ENCODE data around the gene GALNT7.
"Not testable (repeated sequence)": the region's sequence is repeated elsewhere in the genome, so short reads cannot be mapped to it uniquely, and the experiment has no call there.

Gene GALNT7

DNA sequence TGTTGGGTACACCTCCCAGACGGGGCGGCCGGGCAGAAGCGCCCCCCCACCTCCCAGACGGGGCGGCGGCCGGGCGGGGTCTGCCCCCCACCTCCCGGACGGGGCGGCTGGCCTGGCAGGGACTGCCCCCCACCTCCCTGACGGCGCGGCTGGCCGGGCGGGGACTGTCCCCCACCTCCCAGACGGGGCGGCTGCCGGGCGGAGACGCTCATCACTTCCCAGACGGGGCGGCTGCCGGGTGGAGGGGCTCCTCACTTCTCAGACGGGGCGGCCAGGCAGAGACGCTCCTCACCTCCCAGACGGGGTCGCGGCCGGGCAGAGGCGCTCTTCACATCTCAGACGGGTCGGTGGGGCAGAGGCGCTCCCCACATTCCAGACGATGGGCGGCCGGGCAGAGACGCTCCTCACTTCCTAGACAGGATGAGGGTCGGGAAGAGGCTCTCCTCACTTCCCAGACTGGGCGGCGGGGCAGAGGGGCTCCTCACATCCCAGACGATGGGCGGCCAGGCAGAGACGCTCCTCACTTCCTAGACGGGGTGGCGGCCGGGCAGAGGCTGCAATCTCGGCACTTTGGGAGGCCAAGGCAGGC, 15.1 kb downstream of the GALNT7 start:
- peaks cover 34% of the 10 kb centered on the region for H3K4me1 ChIP-seq (ENCODE audit: control insufficient read depth, insufficient read depth, low read length)
- H3K27ac ChIP-seq (ENCODE audit: extremely low read depth, low read depth, low read length); POLR2A ChIA-PET; H3K4me3 ChIP-seq (ENCODE audit: low read depth, low read length); H3K9me3 ChIP-seq (ENCODE audit: control insufficient read depth, insufficient read depth, low read depth, low read length); H3K36me3 ChIP-seq (ENCODE audit: control insufficient read depth in 2 of 2, insufficient read depth in 1 of 2, low read length in 2 of 2): not testable (repeated sequence)
- TF ChIP-seq ZNF202 (tag by site-specific recombination; IDR thresholded peaks at IDR 0.05; ENCODE audit: borderline replicate concordance): peak; percentile 79; the same call in 1 of the 2 replicates
- CTCF ChIA-PET: interaction anchor here (0.7 kb wide), 1 partner anchor 15 kb away, joined by 3 read pairs; no protein-coding TSS in a partner anchor

DNA sequence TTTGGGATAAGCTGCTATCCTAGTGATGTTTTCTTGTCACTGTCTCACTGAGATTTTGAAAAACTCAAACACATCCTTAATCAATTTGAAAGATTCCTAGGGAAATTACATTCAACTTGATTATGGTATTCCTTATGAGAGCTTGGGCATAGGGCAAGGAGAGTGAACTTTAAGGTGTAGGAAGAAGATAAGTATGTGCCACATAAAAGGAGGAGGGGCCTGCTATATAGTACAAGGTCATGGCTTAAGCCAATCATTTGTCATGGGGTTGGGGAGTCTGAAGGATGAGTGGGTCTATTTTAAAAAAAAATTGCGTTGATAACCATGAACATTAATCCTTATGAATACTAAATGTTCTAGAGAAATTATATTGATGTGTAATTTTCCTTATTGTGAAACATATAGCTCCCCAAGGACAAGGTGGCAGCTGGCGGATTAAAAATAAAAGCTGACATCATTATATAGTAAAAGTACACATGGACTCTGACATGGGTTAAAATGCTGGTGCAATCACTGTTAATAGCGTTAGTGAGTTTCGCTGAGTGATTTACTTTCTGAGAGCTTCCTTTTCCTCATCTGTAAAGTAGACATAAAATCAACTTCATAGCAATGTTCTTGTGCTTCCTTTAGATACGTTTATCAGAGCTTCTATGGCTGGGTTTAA, 17.4 kb downstream of the GALNT7 start:
- peaks cover 33% of the 10 kb centered on the region for H3K4me1 ChIP-seq (ENCODE audit: control insufficient read depth, insufficient read depth, low read length)
- ChIA-PET CTCF (interaction anchor here (0.7 to 0.9 kb wide), 2 partner anchors 15 to 89 kb away, joined by 3 to 4 read pairs; no protein-coding TSS in a partner anchor), POLR2A (interaction anchor here (0.6 kb wide), 1 partner anchor 17 kb away, joined by 3 read pairs; the partner anchor contains the start of gene GALNT7)
- H3K4me3 ChIP-seq (ENCODE audit: low read depth, low read length): no peak overlapping the region
- H3K36me3 ChIP-seq (ENCODE audit: control insufficient read depth in 2 of 2, insufficient read depth in 1 of 2, low read length in 2 of 2): no peaks in the 10 kb centered on the region
- H3K9me3 ChIP-seq (ENCODE audit: control insufficient read depth, insufficient read depth, low read depth, low read length): no peaks in the 10 kb centered on the region
- H3K27ac ChIP-seq (ENCODE audit: extremely low read depth, low read depth, low read length): no peak overlapping the region
- TF ChIP-seq KLF16 (tag by site-specific recombination; IDR thresholded peaks at IDR 0.05) (no peak), ZNF10 (tag by site-specific recombination; IDR thresholded peaks at IDR 0.05) (no peak), ZBTB8A (tag by site-specific recombination; IDR thresholded peaks at IDR 0.05) (no peak), ZSCAN16 (tag by site-specific recombination; IDR thresholded peaks at IDR 0.05) (no peak), ZNF292 (tag by site-specific recombination; IDR thresholded peaks at IDR 0.05; ENCODE audit: borderline replicate concordance, low read depth) (no peak), ZNF785 (tag by site-specific recombination; IDR thresholded peaks at IDR 0.05) (no peak), ZNF623 (tag by site-specific recombination; IDR thresholded peaks at IDR 0.05) (no peak), ZNF391 (tag by site-specific recombination; IDR thresholded peaks at IDR 0.05; ENCODE audit: borderline replicate concordance, low read depth) (no peak), SETDB1 (IDR thresholded peaks at IDR 0.05; ENCODE audit: insufficient read length, low read length) (no peak), ZNF76 (tag by site-specific recombination; IDR thresholded peaks at IDR 0.05; ENCODE audit: borderline replicate concordance, low read depth) (no peak), ZNF341 (tag by site-specific recombination; IDR thresholded peaks at IDR 0.05; ENCODE audit: low read depth) (no peak), IKZF3 (tag by site-specific recombination; IDR thresholded peaks at IDR 0.05) (peak; percentile 56), ZNF23 (tag by site-specific recombination; IDR thresholded peaks at IDR 0.05; ENCODE audit: borderline replicate concordance) (no peak), ZNF335 (tag by site-specific recombination; conservative IDR thresholded peaks at IDR 0.05) (no peak)
- TF ChIP-seq, protein P1, sequence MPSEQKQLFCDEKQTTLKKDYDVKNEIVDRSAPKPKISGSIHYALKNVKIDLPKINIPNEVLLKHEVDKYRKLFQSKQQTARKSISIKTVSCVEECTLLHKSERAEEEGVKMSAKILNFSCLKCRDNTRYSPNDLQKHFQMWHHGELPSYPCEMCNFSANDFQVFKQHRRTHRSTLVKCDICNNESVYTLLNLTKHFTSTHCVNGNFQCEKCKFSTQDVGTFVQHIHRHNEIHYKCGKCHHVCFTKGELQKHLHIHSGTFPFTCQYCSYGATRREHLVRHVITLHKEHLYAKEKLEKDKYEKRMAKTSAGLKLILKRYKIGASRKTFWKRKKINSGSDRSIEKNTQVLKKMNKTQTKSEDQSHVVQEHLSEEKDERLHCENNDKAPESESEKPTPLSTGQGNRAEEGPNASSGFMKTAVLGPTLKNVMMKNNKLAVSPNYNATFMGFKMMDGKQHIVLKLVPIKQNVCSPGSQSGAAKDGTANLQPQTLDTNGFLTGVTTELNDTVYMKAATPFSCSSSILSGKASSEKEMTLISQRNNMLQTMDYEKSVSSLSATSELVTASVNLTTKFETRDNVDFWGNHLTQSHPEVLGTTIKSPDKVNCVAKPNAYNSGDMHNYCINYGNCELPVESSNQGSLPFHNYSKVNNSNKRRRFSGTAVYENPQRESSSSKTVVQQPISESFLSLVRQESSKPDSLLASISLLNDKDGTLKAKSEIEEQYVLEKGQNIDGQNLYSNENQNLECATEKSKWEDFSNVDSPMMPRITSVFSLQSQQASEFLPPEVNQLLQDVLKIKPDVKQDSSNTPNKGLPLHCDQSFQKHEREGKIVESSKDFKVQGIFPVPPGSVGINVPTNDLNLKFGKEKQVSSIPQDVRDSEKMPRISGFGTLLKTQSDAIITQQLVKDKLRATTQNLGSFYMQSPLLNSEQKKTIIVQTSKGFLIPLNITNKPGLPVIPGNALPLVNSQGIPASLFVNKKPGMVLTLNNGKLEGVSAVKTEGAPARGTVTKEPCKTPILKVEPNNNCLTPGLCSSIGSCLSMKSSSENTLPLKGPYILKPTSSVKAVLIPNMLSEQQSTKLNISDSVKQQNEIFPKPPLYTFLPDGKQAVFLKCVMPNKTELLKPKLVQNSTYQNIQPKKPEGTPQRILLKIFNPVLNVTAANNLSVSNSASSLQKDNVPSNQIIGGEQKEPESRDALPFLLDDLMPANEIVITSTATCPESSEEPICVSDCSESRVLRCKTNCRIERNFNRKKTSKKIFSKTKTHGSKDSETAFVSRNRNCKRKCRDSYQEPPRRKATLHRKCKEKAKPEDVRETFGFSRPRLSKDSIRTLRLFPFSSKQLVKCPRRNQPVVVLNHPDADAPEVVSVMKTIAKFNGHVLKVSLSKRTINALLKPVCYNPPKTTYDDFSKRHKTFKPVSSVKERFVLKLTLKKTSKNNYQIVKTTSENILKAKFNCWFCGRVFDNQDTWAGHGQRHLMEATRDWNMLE (tag by site-specific recombination; conservative IDR thresholded peaks at IDR 0.05; ENCODE audit: low read depth): no peak
- TF ChIP-seq, protein P2, sequence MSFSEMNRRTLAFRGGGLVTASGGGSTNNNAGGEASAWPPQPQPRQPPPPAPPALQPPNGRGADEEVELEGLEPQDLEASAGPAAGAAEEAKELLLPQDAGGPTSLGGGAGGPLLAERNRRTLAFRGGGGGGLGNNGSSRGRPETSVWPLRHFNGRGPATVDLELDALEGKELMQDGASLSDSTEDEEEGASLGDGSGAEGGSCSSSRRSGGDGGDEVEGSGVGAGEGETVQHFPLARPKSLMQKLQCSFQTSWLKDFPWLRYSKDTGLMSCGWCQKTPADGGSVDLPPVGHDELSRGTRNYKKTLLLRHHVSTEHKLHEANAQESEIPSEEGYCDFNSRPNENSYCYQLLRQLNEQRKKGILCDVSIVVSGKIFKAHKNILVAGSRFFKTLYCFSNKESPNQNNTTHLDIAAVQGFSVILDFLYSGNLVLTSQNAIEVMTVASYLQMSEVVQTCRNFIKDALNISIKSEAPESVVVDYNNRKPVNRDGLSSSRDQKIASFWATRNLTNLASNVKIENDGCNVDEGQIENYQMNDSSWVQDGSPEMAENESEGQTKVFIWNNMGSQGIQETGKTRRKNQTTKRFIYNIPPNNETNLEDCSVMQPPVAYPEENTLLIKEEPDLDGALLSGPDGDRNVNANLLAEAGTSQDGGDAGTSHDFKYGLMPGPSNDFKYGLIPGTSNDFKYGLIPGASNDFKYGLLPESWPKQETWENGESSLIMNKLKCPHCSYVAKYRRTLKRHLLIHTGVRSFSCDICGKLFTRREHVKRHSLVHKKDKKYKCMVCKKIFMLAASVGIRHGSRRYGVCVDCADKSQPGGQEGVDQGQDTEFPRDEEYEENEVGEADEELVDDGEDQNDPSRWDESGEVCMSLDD (tag by site-specific recombination; IDR thresholded peaks at IDR 0.05): no peak
- TF ChIP-seq, protein P3, sequence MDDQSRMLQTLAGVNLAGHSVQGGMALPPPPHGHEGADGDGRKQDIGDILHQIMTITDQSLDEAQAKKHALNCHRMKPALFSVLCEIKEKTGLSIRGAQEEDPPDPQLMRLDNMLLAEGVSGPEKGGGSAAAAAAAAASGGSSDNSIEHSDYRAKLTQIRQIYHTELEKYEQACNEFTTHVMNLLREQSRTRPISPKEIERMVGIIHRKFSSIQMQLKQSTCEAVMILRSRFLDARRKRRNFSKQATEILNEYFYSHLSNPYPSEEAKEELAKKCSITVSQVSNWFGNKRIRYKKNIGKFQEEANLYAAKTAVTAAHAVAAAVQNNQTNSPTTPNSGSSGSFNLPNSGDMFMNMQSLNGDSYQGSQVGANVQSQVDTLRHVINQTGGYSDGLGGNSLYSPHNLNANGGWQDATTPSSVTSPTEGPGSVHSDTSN (CRISPR knock-in tag; IDR thresholded peaks at IDR 0.05): no peak
- TF ChIP-seq, protein P4, sequence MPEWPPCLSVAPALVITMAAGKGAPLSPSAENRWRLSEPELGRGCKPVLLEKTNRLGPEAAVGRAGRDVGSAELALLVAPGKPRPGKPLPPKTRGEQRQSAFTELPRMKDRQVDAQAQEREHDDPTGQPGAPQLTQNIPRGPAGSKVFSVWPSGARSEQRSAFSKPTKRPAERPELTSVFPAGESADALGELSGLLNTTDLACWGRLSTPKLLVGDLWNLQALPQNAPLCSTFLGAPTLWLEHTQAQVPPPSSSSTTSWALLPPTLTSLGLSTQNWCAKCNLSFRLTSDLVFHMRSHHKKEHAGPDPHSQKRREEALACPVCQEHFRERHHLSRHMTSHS (tag by site-specific recombination; IDR thresholded peaks at IDR 0.05): no peak
- TF ChIP-seq, protein P5, sequence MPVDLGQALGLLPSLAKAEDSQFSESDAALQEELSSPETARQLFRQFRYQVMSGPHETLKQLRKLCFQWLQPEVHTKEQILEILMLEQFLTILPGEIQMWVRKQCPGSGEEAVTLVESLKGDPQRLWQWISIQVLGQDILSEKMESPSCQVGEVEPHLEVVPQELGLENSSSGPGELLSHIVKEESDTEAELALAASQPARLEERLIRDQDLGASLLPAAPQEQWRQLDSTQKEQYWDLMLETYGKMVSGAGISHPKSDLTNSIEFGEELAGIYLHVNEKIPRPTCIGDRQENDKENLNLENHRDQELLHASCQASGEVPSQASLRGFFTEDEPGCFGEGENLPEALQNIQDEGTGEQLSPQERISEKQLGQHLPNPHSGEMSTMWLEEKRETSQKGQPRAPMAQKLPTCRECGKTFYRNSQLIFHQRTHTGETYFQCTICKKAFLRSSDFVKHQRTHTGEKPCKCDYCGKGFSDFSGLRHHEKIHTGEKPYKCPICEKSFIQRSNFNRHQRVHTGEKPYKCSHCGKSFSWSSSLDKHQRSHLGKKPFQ (tag by site-specific recombination; IDR thresholded peaks at IDR 0.05): no peak
